ENCODE data around the gene CSRNP2.

The CSRNP2 gene

DNA sequence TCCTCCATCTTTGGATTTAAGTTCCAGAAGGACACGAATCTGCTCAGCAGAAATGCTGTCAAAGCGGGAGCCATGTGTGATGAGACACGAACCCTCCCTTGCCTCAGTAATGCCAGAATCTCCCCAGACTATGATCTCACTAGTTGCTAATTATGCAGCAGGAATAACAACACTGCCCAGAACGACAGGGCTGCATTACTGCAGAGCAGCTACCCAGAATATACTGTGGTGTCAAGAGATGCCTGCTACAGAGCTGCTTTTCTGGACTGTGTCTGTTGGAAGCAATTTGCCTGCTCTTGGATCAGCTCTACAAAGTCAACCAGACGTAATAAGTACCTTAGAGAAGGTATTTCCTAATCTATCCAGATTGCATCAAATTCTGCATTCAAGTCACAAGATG lies 5.5 kb downstream of the CSRNP2 start:
- DNase-seq = no peak

GRCh38 chr12:51076236-51076930 lies 7.0 kb downstream of the CSRNP2 start:
- no peak for DNase-seq

DNA sequence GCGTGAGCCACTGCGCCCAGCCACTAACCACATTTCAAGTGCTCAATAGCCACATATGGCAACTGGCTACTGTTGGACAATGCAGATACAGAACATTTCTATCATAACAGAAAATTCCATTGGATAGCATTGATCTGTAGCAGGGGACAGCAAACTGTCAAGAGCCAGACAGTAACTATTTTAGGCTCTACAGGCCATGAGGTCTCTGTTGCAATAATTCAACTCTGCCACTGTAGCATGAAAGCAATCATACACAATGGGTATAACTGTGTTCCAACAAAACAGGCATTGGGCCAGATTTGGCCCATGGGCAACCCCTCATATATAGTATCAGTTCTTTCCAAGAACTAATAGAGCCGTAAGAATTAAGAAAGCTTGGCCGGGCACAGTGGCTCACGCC lies 8.0 kb downstream of the CSRNP2 start:
- no peak for DNase-seq

DNA sequence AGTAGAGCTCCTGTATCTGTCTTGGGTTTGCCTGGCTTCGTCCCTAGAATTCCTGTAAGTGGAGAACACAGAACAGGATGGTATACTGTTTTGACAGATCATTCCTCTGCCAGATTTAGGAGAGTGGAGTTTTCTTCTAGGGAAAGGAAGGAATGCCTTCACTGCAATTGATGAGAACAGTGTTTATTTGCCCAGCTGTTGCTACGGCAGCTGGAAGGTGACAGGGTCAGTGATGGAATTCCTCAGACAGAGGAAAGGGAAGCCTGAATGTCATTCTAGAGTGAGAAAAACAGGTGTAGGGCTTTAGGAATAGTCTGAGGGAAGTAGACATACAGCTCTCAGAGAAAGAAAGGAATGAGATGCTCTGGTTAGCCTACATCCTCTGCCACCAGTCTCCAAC lies 11.7 kb downstream of the CSRNP2 start:
- no peak for DNase-seq

GRCh38 chr12:51070004-51070403 lies 13.4 kb downstream of the CSRNP2 start:
- DNase-seq = no peak

- no peak for DNase-seq
Observed at GRCh38 chr12:51067771-51068170, 15.6 kb downstream of the CSRNP2 start.

DNA sequence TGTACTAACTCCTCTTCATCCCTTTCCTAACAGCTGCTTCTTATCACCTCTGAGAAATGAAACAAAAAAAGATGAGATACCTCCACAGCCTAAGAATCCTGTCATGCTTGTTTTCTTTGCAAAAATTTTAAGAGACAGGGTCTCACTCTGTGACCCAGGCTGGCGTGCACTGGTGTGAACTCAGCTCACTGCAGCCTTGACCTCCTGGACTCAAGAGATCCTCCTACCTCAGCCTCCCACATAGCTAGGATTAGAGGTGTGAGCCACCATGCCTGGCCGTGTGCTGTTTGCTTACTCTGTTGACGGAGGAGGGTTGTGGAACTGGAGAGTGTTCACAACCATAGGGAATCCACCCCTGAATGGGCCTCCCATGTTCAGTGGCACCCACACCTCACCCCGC lies 16.2 kb downstream of the CSRNP2 start:
- no peak for DNase-seq

DNA sequence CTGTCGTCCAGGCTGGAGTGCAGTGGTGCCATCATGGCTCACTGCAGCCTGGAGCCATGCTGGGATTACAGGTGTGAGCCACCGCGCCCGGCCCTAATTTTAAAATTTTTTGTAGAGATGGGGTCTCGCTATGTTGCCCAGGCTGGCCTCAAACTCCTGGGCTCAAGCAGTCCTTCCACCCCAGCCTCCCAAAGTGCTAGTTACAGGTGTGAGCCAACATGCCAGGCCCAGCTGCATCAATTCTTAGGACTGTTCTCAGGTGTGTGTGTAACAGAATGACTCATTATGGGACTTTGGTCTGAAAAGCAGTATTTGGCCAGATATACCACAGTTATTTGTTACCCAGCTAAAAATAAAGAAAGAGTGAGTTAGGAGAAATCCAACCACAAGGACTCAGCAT lies 17.9 kb downstream of the CSRNP2 start:
- DNase-seq = no peak

GRCh38 chr12:51062631-51063397 lies 20.6 kb downstream of the CSRNP2 start:
- no peak for DNase-seq

- DNase-seq = no peak
Observed at GRCh38 chr12:51059086-51059485, 24.3 kb downstream of the CSRNP2 start.

DNA sequence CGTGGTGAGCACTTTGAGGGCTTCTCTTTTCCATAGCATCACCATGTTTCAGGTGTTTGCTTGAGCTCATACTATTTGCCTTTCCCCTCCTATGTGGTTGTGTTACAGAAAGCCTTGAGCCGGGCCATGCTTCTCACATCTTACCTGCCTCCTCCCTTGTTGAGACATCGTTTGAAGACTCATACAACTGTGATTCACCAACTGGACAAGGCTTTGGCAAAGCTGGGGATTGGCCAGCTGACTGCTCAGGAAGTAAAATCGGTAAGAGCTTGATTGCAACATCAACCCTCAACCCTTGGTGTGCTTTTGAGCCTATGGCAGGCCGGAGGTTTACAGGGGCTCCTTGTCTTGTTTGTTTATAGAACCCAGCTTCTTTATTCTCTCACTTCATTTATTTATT lies 27.2 kb downstream of the CSRNP2 start:
- DNase-seq = no peak

GRCh38 chr12:51055060-51055459 lies 28.3 kb downstream of the CSRNP2 start:
- DNase-seq = no peak

GRCh38 chr12:51051787-51052186 lies 31.6 kb downstream of the CSRNP2 start:
- DNase-seq = no peak

DNA sequence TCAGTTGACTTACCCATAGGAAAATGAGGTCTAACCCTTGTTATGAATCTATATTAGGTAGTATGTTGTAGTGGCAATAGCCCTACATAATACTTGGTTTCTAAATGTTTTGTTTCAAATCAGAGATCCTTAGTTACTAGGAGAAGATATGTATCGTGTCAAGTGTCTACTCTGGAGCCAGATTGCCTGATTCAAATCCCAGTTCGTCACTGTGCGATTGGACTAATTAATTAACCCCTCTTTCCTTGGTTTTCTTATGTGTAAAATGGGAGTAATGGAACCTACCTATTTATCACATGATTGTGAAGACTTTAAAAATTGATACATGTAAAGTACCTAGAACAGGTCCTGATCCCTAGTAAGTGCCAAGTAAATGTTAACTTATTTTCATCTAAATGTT lies 33.9 kb downstream of the CSRNP2 start:
- no peak for DNase-seq

DNA sequence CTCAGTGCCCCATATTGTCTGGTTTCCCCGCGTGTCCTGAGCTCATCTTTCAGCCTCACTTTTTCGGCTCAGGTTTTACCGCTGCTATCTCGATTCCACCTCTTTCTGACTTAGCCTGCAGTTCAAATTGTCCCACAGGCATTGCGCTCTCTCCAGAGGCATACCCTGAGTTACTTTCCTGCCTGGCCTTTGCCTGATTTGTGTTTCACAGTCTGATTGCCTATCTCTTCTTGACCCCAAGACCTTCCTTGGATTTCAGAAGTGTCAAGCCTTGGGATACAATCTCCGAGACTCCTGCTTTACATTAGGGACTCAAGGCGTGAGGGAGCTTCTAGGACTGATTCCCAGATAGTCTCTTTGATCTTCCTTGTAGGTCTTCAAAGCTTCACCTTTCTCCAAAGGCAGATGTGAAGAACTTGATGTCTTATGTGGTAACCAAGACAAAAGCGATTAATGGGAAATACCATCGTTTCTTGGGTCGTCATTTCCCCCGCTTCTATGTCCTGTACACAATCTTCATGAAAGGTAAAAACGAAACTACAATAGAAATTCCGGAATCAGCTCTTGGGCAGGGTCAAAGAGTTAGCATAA lies 34.6 kb downstream of the CSRNP2 start:
- peak; percentile 58 for DNase-seq

DNA sequence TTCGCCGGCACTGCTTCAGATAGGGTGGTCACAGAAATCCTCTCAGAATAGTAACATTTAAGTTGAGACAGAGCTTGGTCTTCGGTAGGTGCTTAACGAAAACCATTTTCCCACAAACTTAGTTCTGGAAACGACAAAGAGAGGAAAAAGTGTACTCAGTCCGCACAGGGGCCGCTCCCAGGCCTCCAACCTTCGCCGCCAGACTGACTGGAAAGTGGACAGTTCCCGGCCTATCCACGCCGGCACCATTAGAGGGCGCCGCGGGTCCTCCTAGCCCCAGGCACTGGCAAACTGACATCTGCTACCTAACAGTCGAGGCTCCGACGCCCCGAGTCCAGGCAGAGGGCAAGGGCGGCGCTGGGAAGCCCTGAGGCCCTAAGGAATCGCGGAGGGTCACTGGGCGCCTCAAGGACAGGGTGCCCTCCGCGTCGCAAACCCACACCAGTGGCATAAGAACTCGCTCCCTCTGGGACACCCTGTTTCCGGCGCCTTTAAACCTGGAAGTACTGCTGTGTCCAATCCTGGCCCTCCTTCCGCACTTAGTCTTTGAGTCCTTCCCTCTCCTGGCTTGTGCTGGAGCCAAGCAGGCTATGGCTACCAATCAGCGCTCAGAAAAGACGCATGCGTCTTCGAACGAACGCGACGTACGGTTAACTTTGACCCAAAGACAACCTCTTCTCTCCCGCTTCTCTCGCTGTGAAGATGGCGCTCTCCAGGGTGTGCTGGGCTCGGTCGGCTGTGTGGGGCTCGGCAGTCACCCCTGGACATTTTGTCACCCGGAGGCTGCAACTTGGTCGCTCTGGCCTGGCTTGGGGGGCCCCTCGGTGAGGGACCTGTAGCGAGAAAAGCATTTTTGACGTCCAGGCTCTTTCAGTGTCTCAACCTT lies 35.5 kb downstream of the CSRNP2 start, which contains the start of gene LETMD1:
Gene LETMD1, plus strand, starts transcription at position 673 of the 886 bp plus-strand sequence. Its CDS starts 30 bp downstream, at position 703.
- peak; percentile 97 for DNase-seq

GRCh38 chr12:51036279-51036678 lies 47.1 kb downstream of the CSRNP2 start:
- no peak for DNase-seq

DNA sequence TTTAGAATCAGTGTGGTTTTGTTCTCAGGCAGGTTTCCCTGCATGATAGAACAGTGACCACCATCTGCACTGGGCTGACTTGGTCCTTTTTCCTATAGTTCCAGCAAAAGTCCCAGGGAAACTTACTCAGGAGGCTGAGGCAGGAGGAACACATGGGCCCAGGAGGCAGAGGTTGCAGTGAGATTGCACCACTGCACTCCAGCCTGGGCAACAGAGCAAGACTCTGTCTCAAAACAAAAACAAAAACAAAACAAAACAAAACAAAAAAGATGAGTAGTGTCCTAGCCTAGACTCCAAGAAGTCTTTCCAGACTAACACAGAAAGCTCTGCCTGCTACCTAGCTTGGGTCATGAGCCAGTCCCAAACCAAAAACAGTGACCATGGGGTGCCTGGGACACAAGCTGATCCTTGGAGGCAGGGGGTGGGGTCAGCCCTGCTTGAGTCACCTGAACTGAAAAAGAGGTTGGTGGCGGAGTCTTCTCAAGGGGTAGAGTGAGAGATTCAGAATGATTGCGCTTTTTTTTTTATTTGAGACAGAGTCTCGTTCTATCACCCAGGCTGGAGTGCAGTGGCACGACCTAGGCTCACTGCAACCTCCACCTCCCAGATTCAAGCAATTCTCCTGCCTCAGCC lies 49.8 kb downstream of the CSRNP2 start:
- no peak for DNase-seq

- DNase-seq = no peak
Observed at GRCh38 chr12:51033048-51033447, 50.3 kb downstream of the CSRNP2 start.

DNA sequence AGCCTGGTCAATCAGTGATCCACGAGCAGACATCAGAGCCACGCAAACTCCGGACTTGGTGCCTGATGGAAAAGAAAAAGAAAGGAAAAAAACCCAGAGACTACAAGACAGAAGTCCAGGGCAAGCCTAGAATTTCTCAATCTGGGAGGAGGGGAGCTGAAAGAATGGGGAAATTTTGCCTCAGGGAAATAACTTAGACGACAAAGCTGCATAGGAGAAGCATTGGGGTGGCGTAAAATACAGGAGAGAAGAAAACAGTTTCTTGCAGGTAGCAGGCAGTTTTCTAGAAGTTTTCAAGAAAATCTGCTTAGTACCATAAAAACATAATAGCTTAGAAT lies 54.6 kb downstream of the CSRNP2 start:
- DNase-seq = no peak

DNA sequence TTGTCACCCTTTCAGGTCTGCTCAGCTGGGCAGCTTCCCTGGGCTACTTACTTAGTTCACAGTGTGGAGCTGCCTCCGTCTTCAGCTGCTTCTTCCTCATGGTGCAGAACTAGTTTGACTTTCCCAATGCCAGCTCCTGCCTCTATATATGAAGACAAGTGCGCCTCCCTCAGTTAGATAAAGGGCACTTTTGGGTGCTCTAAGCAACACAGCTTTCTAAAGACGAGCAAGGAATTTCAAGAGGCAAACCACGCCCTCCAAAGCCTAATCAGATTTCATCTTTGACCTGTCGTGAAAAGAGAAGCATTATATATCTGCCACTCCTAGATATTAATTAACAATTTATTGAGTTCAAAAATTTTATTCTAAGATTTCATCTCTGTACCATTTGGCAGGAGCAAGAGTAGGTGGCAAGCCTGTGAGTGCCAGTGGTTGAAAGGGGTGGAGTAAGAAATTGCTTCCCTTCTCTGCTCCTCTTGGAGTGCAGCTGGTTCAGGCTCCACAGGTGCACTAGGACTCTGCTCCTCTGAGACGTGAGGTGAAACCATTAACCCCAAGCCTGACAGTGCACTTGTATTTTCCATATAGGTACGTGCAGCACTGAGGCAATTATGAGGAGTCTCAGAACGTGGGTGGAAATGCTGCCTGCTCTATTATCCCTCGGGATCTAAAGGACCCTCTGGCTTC lies 55.1 kb downstream of the CSRNP2 start:
- DNase-seq = peak; percentile 38

DNA sequence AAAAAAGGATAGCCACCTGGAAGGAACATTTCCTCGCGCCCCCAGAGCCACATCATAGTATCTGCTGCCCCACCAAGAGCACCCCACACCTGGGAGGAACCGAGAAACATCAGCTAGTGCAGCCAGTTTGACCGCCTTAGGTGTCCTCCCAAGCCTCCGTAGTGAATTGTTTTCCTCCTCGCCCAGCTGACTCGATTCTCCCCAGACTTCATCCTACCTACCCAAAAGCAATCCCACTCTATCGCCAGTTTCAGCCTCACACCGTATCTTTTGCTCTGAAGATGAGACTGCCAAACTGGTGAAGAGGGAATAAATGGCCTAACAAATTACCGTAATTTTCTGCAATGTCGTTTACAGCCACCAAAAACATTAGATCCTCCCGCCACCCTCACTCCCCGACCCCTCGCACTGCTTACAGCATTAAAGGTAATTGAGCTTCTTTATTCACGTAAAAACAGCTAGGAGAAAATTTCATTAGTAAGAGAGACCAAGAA lies 56.0 kb downstream of the CSRNP2 start:
- no peak for DNase-seq
